HG02642 (cell line): ENCODE results near the gene LPP.

Source experiments
- ATAC-seq: cut with Tn5 transposase; IDR thresholded peaks from one replicate; pipeline ENCODE4 v1.9.1; 2021; ENCODE audit warnings: mild to moderate bottlenecking; ENCODE audit not compliant: unreplicated experiment, poor library complexity

LPP gene

GRCh38 chr3:188853856-188854771, 700.2 kb downstream of the LPP start:
- no peak for ATAC-seq

- ATAC-seq = no peak
Measured at GRCh38 chr3:188854772-188855149, 700.8 kb downstream of the LPP start.

GRCh38 chr3:188855675-188856074, 701.7 kb downstream of the LPP start:
- ATAC-seq = no peak

GRCh38 chr3:188860147-188860546, 706.2 kb downstream of the LPP start:
- no peak for ATAC-seq

GRCh38 chr3:188861842-188862744, 708.1 kb downstream of the LPP start:
- ATAC-seq = no peak

GRCh38 chr3:188863999-188864406, 710.0 kb downstream of the LPP start:
- no peak for ATAC-seq

- no peak for ATAC-seq
Measured at GRCh38 chr3:188867691-188868265, 713.8 kb downstream of the LPP start.

GRCh38 chr3:188868803-188869202, 714.8 kb downstream of the LPP start:
- no peak for ATAC-seq

- no peak for ATAC-seq
Measured at GRCh38 chr3:188869628-188870027, 715.7 kb downstream of the LPP start.

GRCh38 chr3:188870431-188870830, 716.5 kb downstream of the LPP start:
- no peak for ATAC-seq

- no peak for ATAC-seq
Measured at GRCh38 chr3:188874576-188874975, 720.6 kb downstream of the LPP start.

- no peak for ATAC-seq
Measured at GRCh38 chr3:188875413-188875812, 721.5 kb downstream of the LPP start.

- ATAC-seq = no peak
Measured at GRCh38 chr3:188876370-188876769, 722.4 kb downstream of the LPP start.

- ATAC-seq = no peak
Measured at GRCh38 chr3:188877381-188877780, 723.4 kb downstream of the LPP start.

GRCh38 chr3:188878076-188878475, 724.1 kb downstream of the LPP start:
- ATAC-seq = no peak

- no peak for ATAC-seq
Measured at GRCh38 chr3:188881954-188882641, 728.1 kb downstream of the LPP start.

- no peak for ATAC-seq
Measured at GRCh38 chr3:188884299-188885043, 730.5 kb downstream of the LPP start.

- ATAC-seq = no peak
Measured at GRCh38 chr3:188888321-188889053, 734.5 kb downstream of the LPP start.

- ATAC-seq = no peak
Measured at GRCh38 chr3:188889054-188889491, 735.1 kb downstream of the LPP start.
